Middle frontal gyrus (tissue), 1 donor: ENCODE data around the gene BCL2L1.

ENCODE experiments used
- DNase-seq: peaks from one replicate; pipeline ENCODE4 v3.0.0-alpha.2; 2015; ENCODE audit warnings: low spot score; ENCODE audit errors: extremely low spot score

Gene BCL2L1

GRCh38 chr20:31694842-31695593, 27.6 kb downstream of the BCL2L1 start:
- DNase-seq = no peak

- no peak for DNase-seq
Observed at GRCh38 chr20:31693987-31694661, 28.5 kb downstream of the BCL2L1 start.

- DNase-seq = no peak
Observed at GRCh38 chr20:31693402-31693801, 29.3 kb downstream of the BCL2L1 start.

- DNase-seq = no peak
Observed at GRCh38 chr20:31691646-31692275, 30.9 kb downstream of the BCL2L1 start.

GRCh38 chr20:31690124-31690666, 32.5 kb downstream of the BCL2L1 start:
- DNase-seq = no peak

- no peak for DNase-seq
Observed at GRCh38 chr20:31689141-31689540, 33.5 kb downstream of the BCL2L1 start.

GRCh38 chr20:31687777-31688176, 34.9 kb downstream of the BCL2L1 start:
- no peak for DNase-seq

- no peak for DNase-seq
Observed at GRCh38 chr20:31685853-31686643, 36.6 kb downstream of the BCL2L1 start.

- DNase-seq = no peak
Observed at GRCh38 chr20:31684153-31685015, 38.3 kb downstream of the BCL2L1 start.

GRCh38 chr20:31682927-31683326, 39.7 kb downstream of the BCL2L1 start:
- DNase-seq = no peak

GRCh38 chr20:31682352-31682751, 40.3 kb downstream of the BCL2L1 start:
- DNase-seq = no peak

GRCh38 chr20:31681769-31682168, 40.9 kb downstream of the BCL2L1 start:
- DNase-seq = no peak

- no peak for DNase-seq
Observed at GRCh38 chr20:31681128-31681727, 41.4 kb downstream of the BCL2L1 start.

GRCh38 chr20:31680286-31681127, 42.2 kb downstream of the BCL2L1 start:
- no peak for DNase-seq

GRCh38 chr20:31679357-31680285, 43.0 kb downstream of the BCL2L1 start:
- DNase-seq = no peak

- no peak for DNase-seq
Observed at GRCh38 chr20:31678389-31679356, 44.0 kb downstream of the BCL2L1 start.
